Measurements from ENCODE around the gene RIT1. TPM values are rescaled to one million over a fixed set of nuclear protein-coding genes. Genes with fewer than 3 reads are reported as not detected.

The RIT1 gene
- total RNA-seq, 1 donor from 2014 or later: 19.0 TPM

- intact Hi-C loops (cut with micrococcal nuclease): no loop called here
- Histone ChIP-seq H3K4me1 (peaks cover 49% of the 10 kb centered on the region), H3K27ac (replicated peaks) (peak overlapping the region; percentile 14), H3K4me3 (no peak overlapping the region), H3K9me3 (replicated peaks) (no peaks in the 10 kb centered on the region), H3K27me3 (ENCODE audit: low read depth) (no peaks in the 10 kb centered on the region), H3K36me3 (peaks cover 32% of the 10 kb centered on the region)
- DNase-seq: no peak
- no peak for TF ChIP-seq CTCF (IDR thresholded peaks at IDR 0.05; ENCODE audit: borderline replicate concordance)
These were observed 33.3 kb upstream of the RIT1 start for GRCh38 chr1:155944444-155944799.

GRCh38 chr1:155942578-155943141 lies 31.5 kb upstream of the RIT1 start:
- Histone ChIP-seq H3K4me1 (peaks cover 63% of the 10 kb centered on the region), H3K27me3 (ENCODE audit: low read depth) (no peaks in the 10 kb centered on the region), H3K36me3 (peaks cover 15% of the 10 kb centered on the region), H3K27ac (replicated peaks) (peak overlapping the region; percentile 92), H3K4me3 (no peak overlapping the region), H3K9me3 (replicated peaks) (no peaks in the 10 kb centered on the region)
- no peak for DNase-seq
- TF ChIP-seq CTCF (IDR thresholded peaks at IDR 0.05; ENCODE audit: borderline replicate concordance): no peak
- intact Hi-C loops (cut with micrococcal nuclease): no loop called here

GRCh38 chr1:155941845-155942531 lies 30.8 kb upstream of the RIT1 start:
- Histone ChIP-seq H3K4me1 (peaks cover 63% of the 10 kb centered on the region), H3K27me3 (ENCODE audit: low read depth) (no peaks in the 10 kb centered on the region), H3K36me3 (peaks cover 8% of the 10 kb centered on the region), H3K27ac (replicated peaks) (peak overlapping the region; percentile 92), H3K4me3 (peak overlapping the region; percentile 26), H3K9me3 (replicated peaks) (no peaks in the 10 kb centered on the region)
- TF ChIP-seq CTCF (IDR thresholded peaks at IDR 0.05; ENCODE audit: borderline replicate concordance): no peak
- no peak for DNase-seq
- intact Hi-C loops (cut with micrococcal nuclease): loop anchor here (2.0 kb wide), 1 partner anchor 47 kb away; no protein-coding TSS in a partner anchor

- intact Hi-C loops (cut with micrococcal nuclease): loop anchor here (2.0 kb wide), 1 partner anchor 48 kb away; no protein-coding TSS in a partner anchor
- no peaks in the 10 kb centered on the region for H3K27me3 ChIP-seq (ENCODE audit: low read depth)
- H3K9me3 ChIP-seq (replicated peaks): no peaks in the 10 kb centered on the region
- no peak for TF ChIP-seq CTCF (IDR thresholded peaks at IDR 0.05; ENCODE audit: borderline replicate concordance)
- peaks cover under 1% of the 10 kb centered on the region for H3K36me3 ChIP-seq
- H3K4me3 ChIP-seq: peak within 1 kb of the TSS; percentile 26
- H3K27ac ChIP-seq (replicated peaks): peak within 1 kb of the TSS; percentile 92
- H3K4me1 ChIP-seq: peaks cover 63% of the 10 kb centered on the region
- DNase-seq: no peak
These were observed 30.1 kb upstream of the RIT1 start, which contains the start of gene RXFP4 for GRCh38 chr1:155940993-155941844. RXFP4 (plus strand) TSS chr1:155941638; CDS start chr1:155941710, 72 bp downstream.

GRCh38 chr1:155940482-155940992 lies 29.4 kb upstream of the RIT1 start:
- intact Hi-C loops (cut with micrococcal nuclease): loop anchor here (2.0 kb wide), 1 partner anchor 48 kb away; no protein-coding TSS in a partner anchor
- DNase-seq: no peak
- peaks cover 63% of the 10 kb centered on the region for H3K4me1 ChIP-seq

More at GRCh38 chr1:155940482-155940992, 29.4 kb upstream of the RIT1 start:
- H3K27me3 ChIP-seq (ENCODE audit: low read depth): no peaks in the 10 kb centered on the region
- H3K4me3 ChIP-seq: peak overlapping the region; percentile 26
- no peak for TF ChIP-seq CTCF (IDR thresholded peaks at IDR 0.05; ENCODE audit: borderline replicate concordance)
- H3K27ac ChIP-seq (replicated peaks): peak overlapping the region; percentile 92
- H3K9me3 ChIP-seq (replicated peaks): no peaks in the 10 kb centered on the region
- no peaks in the 10 kb centered on the region for H3K36me3 ChIP-seq
